HepG2 (cell line): ENCODE data around the gene CLIC1. TPM values are rescaled to one million over a fixed set of nuclear protein-coding genes. Genes with fewer than 3 reads are reported as not detected.
A peak's percentile ranks its signal among the peaks of the same experiment; 100 is the strongest.

Experiments used
- AHR ChIP-seq: IDR thresholded peaks from 2 replicates; pipeline ENCODE4 v1.6.1; 2018; ENCODE audit warnings: missing genetic modification reagents, missing compliant biosample characterization
- CENPX ChIP-seq: sonication (generic); formaldehyde crosslinking; IDR thresholded peaks from 2 replicates; pipeline ENCODE4 v1.9.0; 2021; ENCODE audit warnings: mild to moderate bottlenecking, missing genetic modification reagents, moderate library complexity
- FOXK1 ChIP-seq: sonication (generic); formaldehyde crosslinking; IDR thresholded peaks from 2 replicates; pipeline ENCODE4 v1.4.0; 2020; ENCODE audit warnings: low read depth, missing genetic modification reagents, borderline replicate concordance
- HNRNPK ChIP-seq: fragments of 200-400 bp; formaldehyde crosslinking; IDR thresholded peaks from 2 replicates; pipeline ENCODE4 v1.6.1; 2018; ENCODE audit warnings: low read length, low read depth, moderate library complexity, mild to moderate bottlenecking; ENCODE audit not compliant: poor library complexity, severe bottlenecking
- MAF1 ChIP-seq: sonication (generic); formaldehyde crosslinking; IDR thresholded peaks from 2 replicates; pipeline ENCODE4 v1.5.0; 2020; ENCODE audit warnings: missing genetic modification reagents, borderline replicate concordance
- MIER3 ChIP-seq: IDR thresholded peaks from 2 replicates; pipeline ENCODE4 v1.6.1; 2016; ENCODE audit warnings: missing compliant biosample characterization, borderline replicate concordance
- NBN ChIP-seq: fragments of 450-650 bp; conservative IDR thresholded peaks from 2 replicates; pipeline ENCODE4 v1.6.1; 2017
- PAX8 ChIP-seq: sonication (generic); formaldehyde crosslinking; IDR thresholded peaks from 2 replicates; pipeline ENCODE4 v1.8.0; 2022; ENCODE audit warnings: mild to moderate bottlenecking, missing genetic modification reagents, borderline replicate concordance
- RAD51 ChIP-seq: fragments of 450-650 bp; IDR thresholded peaks from 2 replicates; pipeline ENCODE4 v1.6.1; 2016; ENCODE audit warnings: borderline replicate concordance
- RELA ChIP-seq: sonication (generic); formaldehyde crosslinking; IDR thresholded peaks from 2 replicates; pipeline ENCODE4 v1.4.0; 2020; ENCODE audit warnings: missing genetic modification reagents
- ZBTB34 ChIP-seq: sonication (generic); formaldehyde crosslinking; IDR thresholded peaks from 2 replicates; pipeline ENCODE4 v1.8.0; 2022; ENCODE audit warnings: mild to moderate bottlenecking, missing genetic modification reagents
- ZFP36 ChIP-seq: fragments of 150-350 bp; IDR thresholded peaks from 2 replicates; pipeline ENCODE4 v1.6.1; 2018; ENCODE audit warnings: borderline replicate concordance, low read length, low read depth; ENCODE audit not compliant: partially characterized antibody
- ZNF296 ChIP-seq: sonication (generic); formaldehyde crosslinking; conservative IDR thresholded peaks from 2 replicates; pipeline ENCODE4 v1.5.0; 2020; ENCODE audit warnings: mild to moderate bottlenecking, missing genetic modification reagents
- ZNF329 ChIP-seq: sonication (generic); formaldehyde crosslinking; IDR thresholded peaks from 2 replicates; pipeline ENCODE4 v1.9.0; 2021; ENCODE audit warnings: low read depth, mild to moderate bottlenecking, missing genetic modification reagents
- ZNF572 ChIP-seq: sonication (generic); formaldehyde crosslinking; IDR thresholded peaks from 2 replicates; pipeline ENCODE4 v1.5.1; 2020; ENCODE audit warnings: mild to moderate bottlenecking, missing genetic modification reagents
- ZNF616 ChIP-seq: sonication (generic); formaldehyde crosslinking; IDR thresholded peaks from 2 replicates; pipeline ENCODE4 v1.5.0; 2020; ENCODE audit warnings: low read depth, mild to moderate bottlenecking, missing genetic modification reagents
- polyA plus RNA-seq, 8 experiments: library from polyadenylated mRNA; depleted of rRNA in 3 of 8; stranded (reverse) in 7 of 8; unstranded in 1 of 8; fragments of >200 nt; fragmentation: Illumina TruSeq in 4 of 8; extraction: Trizol in 4 of 8; gene quantifications; 2 replicates each; pipeline versions ENCODE4 v1.2.1 to v1.2.3, GENCODE V29; 2011 to 2016; ENCODE audit warnings: low read depth in 4 of 8, missing spikeins in 1 of 8, mixed read lengths in 1 of 8; ENCODE audit not compliant: insufficient read depth in 1 of 8
- total RNA-seq, 5 experiments: library from RNA; depleted of rRNA; stranded (reverse); fragments of >200 nt; fragmentation: Illumina TruSeq; extraction: Trizol; gene quantifications; 2 replicates each; pipeline ENCODE4 v1.2.3, GENCODE V29; 2016; ENCODE audit warnings: low read depth in 1 of 5
- TF ChIP-seq, protein P1 (sequence below): sonication (generic); formaldehyde crosslinking; IDR thresholded peaks from 2 replicates; pipeline ENCODE4 v1.8.1; 2023; ENCODE audit warnings: missing genetic modification reagents, inconsistent platforms, borderline replicate concordance
- TF ChIP-seq, protein P2 (sequence below): sonication (generic); formaldehyde crosslinking; IDR thresholded peaks from 2 replicates; pipeline ENCODE4 v1.5.0; 2020; ENCODE audit warnings: missing genetic modification reagents, mild to moderate bottlenecking, borderline replicate concordance
- TF ChIP-seq, protein P3 (sequence below): sonication (generic); formaldehyde crosslinking; IDR thresholded peaks from 2 replicates; pipeline ENCODE4 v1.4.0; 2020; ENCODE audit warnings: mild to moderate bottlenecking, missing genetic modification reagents
- TF ChIP-seq, protein P4 (sequence below): sonication (generic); formaldehyde crosslinking; IDR thresholded peaks from 2 replicates; pipeline ENCODE4 v1.4.0; 2020; ENCODE audit warnings: missing genetic modification reagents

CLIC1 gene
- total and polyA plus RNA-seq, 2 of the 13 experiments (the other 11 are each of a cell fraction or from before 2014, with no cell fraction given) = 602 to 891 TPM

GRCh38 chr6:31737991-31738979 is 2.0 kb upstream of the CLIC1 start (continued):
- TF ChIP-seq, protein P1, sequence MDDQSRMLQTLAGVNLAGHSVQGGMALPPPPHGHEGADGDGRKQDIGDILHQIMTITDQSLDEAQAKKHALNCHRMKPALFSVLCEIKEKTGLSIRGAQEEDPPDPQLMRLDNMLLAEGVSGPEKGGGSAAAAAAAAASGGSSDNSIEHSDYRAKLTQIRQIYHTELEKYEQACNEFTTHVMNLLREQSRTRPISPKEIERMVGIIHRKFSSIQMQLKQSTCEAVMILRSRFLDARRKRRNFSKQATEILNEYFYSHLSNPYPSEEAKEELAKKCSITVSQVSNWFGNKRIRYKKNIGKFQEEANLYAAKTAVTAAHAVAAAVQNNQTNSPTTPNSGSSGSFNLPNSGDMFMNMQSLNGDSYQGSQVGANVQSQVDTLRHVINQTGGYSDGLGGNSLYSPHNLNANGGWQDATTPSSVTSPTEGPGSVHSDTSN (CRISPR knock-in tag) = no peak
- TF ChIP-seq ZFP36 = no peak
- 0 out of 2 replicates have a peak, but pooled peaks have one; percentile 43 for TF ChIP-seq ZNF616 (CRISPR knock-in tag)
- TF ChIP-seq AHR (CRISPR knock-in tag) = no peak
- TF ChIP-seq HNRNPK = peak; percentile 1
- peak; percentile 92; the same call in 1 of the 2 replicates for TF ChIP-seq RELA (CRISPR knock-in tag)
- no peak for TF ChIP-seq CENPX (CRISPR knock-in tag)
- TF ChIP-seq, protein P2, sequence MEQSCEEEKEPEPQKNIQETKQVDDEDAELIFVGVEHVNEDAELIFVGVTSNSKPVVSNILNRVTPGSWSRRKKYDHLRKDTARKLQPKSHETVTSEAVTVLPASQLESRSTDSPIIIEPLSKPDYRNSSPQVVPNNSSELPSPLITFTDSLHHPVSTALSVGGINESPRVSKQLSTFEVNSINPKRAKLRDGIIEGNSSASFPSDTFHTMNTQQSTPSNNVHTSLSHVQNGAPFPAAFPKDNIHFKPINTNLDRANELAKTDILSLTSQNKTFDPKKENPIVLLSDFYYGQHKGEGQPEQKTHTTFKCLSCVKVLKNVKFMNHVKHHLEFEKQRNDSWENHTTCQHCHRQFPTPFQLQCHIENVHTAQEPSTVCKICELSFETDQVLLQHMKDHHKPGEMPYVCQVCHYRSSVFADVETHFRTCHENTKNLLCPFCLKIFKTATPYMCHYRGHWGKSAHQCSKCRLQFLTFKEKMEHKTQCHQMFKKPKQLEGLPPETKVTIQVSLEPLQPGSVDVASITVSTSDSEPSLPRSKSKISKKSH (CRISPR knock-in tag) = no peak
- peak; percentile 78; the same call in 1 of the 2 replicates for TF ChIP-seq ZBTB34 (CRISPR knock-in tag)
- no peak for TF ChIP-seq PAX8 (CRISPR knock-in tag)
- no peak for TF ChIP-seq ZNF329 (CRISPR knock-in tag)
- TF ChIP-seq NBN = no peak
- no peak for TF ChIP-seq MAF1 (CRISPR knock-in tag)
- TF ChIP-seq, protein P3, sequence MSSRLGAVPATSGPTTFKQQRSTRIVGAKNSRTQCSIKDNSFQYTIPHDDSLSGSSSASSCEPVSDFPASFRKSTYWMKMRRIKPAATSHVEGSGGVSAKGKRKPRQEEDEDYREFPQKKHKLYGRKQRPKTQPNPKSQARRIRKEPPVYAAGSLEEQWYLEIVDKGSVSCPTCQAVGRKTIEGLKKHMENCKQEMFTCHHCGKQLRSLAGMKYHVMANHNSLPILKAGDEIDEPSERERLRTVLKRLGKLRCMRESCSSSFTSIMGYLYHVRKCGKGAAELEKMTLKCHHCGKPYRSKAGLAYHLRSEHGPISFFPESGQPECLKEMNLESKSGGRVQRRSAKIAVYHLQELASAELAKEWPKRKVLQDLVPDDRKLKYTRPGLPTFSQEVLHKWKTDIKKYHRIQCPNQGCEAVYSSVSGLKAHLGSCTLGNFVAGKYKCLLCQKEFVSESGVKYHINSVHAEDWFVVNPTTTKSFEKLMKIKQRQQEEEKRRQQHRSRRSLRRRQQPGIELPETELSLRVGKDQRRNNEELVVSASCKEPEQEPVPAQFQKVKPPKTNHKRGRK (CRISPR knock-in tag) = no peak
- TF ChIP-seq MIER3 (CRISPR knock-in tag) = 0 out of 2 replicates have a peak, but pooled peaks have one; percentile 23
- TF ChIP-seq RAD51 = no peak
- TF ChIP-seq, protein P4, sequence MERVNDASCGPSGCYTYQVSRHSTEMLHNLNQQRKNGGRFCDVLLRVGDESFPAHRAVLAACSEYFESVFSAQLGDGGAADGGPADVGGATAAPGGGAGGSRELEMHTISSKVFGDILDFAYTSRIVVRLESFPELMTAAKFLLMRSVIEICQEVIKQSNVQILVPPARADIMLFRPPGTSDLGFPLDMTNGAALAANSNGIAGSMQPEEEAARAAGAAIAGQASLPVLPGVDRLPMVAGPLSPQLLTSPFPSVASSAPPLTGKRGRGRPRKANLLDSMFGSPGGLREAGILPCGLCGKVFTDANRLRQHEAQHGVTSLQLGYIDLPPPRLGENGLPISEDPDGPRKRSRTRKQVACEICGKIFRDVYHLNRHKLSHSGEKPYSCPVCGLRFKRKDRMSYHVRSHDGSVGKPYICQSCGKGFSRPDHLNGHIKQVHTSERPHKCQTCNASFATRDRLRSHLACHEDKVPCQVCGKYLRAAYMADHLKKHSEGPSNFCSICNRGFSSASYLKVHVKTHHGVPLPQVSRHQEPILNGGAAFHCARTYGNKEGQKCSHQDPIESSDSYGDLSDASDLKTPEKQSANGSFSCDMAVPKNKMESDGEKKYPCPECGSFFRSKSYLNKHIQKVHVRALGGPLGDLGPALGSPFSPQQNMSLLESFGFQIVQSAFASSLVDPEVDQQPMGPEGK (CRISPR knock-in tag) = peak; percentile 97; the same call in 1 of the 2 replicates
- peak; percentile 31; the same call in 1 of the 2 replicates for TF ChIP-seq FOXK1
- TF ChIP-seq ZNF572 = no peak
- TF ChIP-seq ZNF296 (CRISPR knock-in tag) = no peak
